Epithelial cell of alveolus of lung (primary cell): ENCODE data around the gene L2HGDH. TPM values are rescaled to one million over a fixed set of nuclear protein-coding genes. Genes with fewer than 3 reads are reported as not detected.

Experiments
- total RNA-seq: library from RNA; depleted of rRNA; stranded (reverse); fragments of >200 nt; gene quantifications from 2 replicates; pipeline ENCODE4 v1.2.1, GENCODE V29; 2015

L2HGDH gene
- 3.6 and 5.8 TPM in 2 replicates for total RNA-seq

DNA sequence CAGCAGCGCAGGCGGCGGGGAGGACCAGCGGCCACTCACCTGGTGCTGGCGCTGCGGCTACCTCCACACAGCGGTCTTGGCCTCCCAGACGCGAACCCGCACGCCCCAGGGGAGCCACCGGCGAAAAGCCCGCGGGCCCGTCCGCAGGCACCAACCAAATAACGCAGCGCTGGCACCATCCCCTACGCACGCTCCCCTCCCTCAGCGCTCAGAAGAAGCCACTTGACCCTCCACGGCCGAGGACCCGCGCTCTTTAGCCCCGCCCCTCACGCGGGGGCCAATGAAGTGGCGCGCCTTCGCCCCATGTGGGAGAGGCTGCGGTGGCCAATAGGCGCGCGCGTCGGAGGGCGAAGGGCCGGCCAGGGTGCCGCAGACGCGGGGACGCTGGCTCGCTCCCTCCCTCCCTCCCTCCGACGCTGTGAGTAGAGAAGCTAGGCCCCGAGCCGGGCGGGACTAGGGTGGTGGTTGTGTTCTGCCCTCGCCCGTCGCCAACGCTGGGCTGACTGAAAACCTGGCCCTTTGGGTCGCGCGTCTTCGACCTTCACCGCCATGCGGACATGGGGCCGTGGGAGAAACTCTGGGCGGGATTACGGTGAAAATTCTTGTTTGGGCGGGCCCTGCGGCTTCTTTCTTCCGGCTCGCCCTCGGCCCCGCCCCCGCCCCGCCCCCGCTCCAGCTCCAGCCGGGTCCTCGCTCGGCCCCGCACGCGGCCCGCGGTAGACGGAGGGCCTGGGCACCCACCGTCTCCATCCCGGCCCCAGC lies at the start of gene L2HGDH, which contains the start of gene DMAC2L:
L2HGDH (minus strand) TSS at position 258 of the 762 bp plus-strand sequence; CDS start at position 179, 79 bp downstream.
DMAC2L (plus strand) TSS at position 353 of the 762 bp plus-strand sequence. CDS start 9,164 bp downstream, outside the sequence.

DNA sequence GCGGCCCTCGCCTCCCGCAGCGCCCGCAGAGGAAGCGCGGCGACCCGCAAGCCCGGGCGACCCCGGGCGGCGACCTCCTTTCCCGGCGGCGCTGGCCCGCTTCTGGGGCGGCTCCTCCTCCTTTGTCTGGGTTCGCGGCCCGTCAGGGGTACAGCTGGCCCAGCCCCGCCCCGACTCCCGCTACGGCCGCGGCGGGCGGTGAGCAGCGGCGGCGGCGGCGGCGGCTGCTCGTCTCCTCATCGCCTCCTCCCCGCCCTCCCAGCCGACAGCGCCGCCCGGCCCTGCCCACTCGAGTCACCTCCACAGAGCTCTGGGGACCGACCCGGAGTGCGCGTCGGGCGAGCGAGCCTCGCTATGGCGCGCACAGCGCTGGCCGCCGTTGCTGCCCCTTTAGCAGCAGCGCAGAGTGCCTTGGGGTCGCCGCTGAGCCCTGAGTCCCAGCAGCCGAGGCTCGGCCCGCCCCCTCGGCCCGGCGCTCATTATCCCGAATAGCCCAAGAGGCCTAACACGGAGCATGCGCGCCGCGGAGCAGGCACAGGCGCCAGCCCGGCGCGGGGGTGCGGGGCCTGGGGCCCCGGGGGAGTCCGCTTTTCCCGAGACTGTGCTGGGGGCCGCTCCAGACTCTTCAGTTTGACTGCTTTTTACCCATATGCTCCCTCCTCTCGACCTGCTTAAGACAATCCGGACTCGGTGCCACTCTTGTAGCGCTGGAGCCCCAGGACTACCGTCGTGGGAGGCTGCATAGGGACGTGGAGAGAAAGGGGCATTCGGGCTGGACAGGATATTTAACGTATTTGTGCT lies 80.4 kb downstream of the L2HGDH start, which contains the start of gene SOS2:
SOS2 (minus strand) TSS at position 104 of the 801 bp plus-strand sequence. CDS start 295 bp downstream, outside the sequence.

Other genes starting within 250 kb of the L2HGDH start
- 3.4 and 4.9 TPM in 2 replicates for gene VCPKMT, start 195.7 kb downstream of the L2HGDH start, total RNA-seq
- 15.0 and 21.7 TPM in 2 replicates for gene SOS2, start 80.7 kb downstream of the L2HGDH start, total RNA-seq
- gene DMAC2L, start 95 bp upstream of the L2HGDH start, total RNA-seq = 5.8 and 7.3 TPM in 2 replicates
- 1.4 and 2.3 TPM in 2 replicates for gene CDKL1, start 84.7 kb upstream of the L2HGDH start, total RNA-seq
- gene MAP4K5, start 220.3 kb upstream of the L2HGDH start, total RNA-seq = 14.9 and 65.7 TPM in 2 replicates
- 1.2 and 7.1 TPM in 2 replicates for gene ATL1, start 247.9 kb upstream of the L2HGDH start, total RNA-seq